Lower lobe of right lung (tissue), 2 donors: ENCODE data around the gene BMF. TPM values are rescaled to one million over a fixed set of nuclear protein-coding genes. Genes with fewer than 3 reads are reported as not detected.

Source experiments
- ATAC-seq, 2 donors: fragments of 200-7000 bp; cut with Tn5 transposase; one replicate each; pipeline ENCODE4 v1.9.1; 2020 to 2022; ENCODE audit warnings: mild to moderate bottlenecking in 2 of 2, moderate library complexity in 2 of 2
- DNase-seq: peaks from one replicate; pipeline ENCODE4 v3.0.0-alpha.2; 2020
- H3K27ac ChIP-seq: fragments of 200-600 bp; one replicate; pipeline ENCODE4 v1.8.0; 2022
- H3K27me3 ChIP-seq: fragments of 200-600 bp; one replicate; pipeline ENCODE4 v1.8.0; 2022; ENCODE audit warnings: low read depth
- H3K36me3 ChIP-seq: fragments of 200-600 bp; one replicate; pipeline ENCODE4 v1.8.0; 2022; ENCODE audit warnings: mild to moderate bottlenecking
- H3K4me1 ChIP-seq: fragments of 200-600 bp; one replicate; pipeline ENCODE4 v1.8.0; 2022
- H3K4me3 ChIP-seq: fragments of 200-600 bp; one replicate; pipeline ENCODE4 v1.8.0; 2022; ENCODE audit warnings: mild to moderate bottlenecking
- H3K9me3 ChIP-seq: fragments of 200-600 bp; one replicate; pipeline ENCODE4 v1.8.0; 2022
- CTCF ChIP-seq: fragments of 200-600 bp; IDR thresholded peaks from one replicate; pipeline ENCODE4 v1.8.0; 2022; ENCODE audit warnings: antibody characterized with exemption, mild to moderate bottlenecking
- intact Hi-C: fragments of 100-400 bp; cut with DNase I; formaldehyde crosslinking; loops from one replicate; pipeline ENCODE4 v1.11.0; 2022
- total RNA-seq: library from RNA; stranded (reverse); fragmentation: NEBNext Ultra II Directional; extraction: Animal tissue kit (Norgen Biotek cat#: 25700); gene quantifications from one replicate; pipeline ENCODE4 v1.2.1, GENCODE V29; 2021
- donor health status: DM: no; HTN: yes; CAD: no; lungs with severe emphysema.

BMF gene
- total RNA-seq, 1 donor from 2014 or later: 17.2 TPM

DNA sequence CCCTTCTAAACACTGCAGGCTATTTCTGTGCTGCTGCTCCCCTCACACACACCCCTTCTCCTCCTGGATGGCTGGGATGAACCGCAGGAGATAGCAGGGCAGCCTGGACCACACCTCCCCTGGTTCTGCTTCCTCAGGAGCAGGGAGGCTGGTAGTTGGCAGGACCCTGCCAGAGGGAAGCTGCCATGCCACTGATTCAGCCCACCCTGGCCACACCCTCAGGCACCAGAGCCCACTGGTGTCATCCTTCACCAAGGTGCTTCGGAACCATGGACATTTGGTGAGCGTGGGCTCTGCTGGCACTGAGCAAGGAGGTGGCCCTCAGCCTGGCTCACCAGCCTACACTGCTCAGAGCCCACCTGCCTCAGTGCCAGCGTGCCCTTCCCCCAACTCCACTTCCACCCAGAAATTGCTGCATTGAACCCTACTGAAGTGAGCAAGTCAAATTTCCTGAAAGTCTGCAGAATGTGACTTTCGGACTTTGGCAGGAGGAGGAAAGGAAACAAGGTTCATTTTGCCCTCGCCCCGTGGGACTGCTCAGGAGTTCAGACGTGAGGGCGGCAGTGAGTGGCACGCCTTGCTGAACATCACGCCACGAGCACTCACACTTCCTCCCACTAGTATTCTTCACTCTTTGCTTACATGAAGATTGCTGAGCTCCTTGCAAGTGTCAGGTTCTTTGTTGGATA, 26.3 kb downstream of the BMF start:
- ATAC-seq (peak; percentile 16 to 50), DNase-seq (no peak)
- Histone ChIP-seq H3K4me3 (peak overlapping the region; percentile 46), H3K9me3 (no peaks in the 10 kb centered on the region), H3K4me1 (peaks cover 28% of the 10 kb centered on the region), H3K36me3 (no peaks in the 10 kb centered on the region), H3K27me3 (no peaks in the 10 kb centered on the region), H3K27ac (peak overlapping the region; percentile 79)
- TF ChIP-seq CTCF: no peak
- intact Hi-C loops: no loop called here

DNA sequence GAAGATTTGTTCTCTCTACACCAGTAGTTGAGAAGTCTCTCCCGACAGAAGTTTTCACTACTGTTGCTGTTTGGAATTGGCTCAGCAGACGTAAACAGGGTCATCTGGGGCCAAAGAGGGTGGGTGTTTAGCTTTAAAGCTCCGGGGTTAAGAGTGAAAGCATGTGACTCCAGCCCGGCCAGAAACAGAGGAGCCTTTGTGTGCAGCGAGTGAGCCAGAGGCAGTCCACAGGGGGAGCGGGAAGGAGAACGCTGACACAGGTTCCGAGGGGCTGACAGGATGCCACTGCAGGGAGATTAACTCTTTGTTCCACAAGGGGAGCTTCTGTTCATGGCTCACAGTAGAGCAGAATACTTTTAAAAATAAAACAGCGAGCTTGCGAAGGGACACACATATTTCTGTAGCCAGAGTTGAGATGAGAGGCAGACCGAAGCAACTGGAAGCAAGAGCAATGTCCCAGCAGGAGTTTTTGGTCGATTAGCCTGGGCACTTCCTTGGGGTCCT, 26.9 kb downstream of the BMF start:
- Histone ChIP-seq H3K27ac (peak overlapping the region; percentile 79), H3K27me3 (no peaks in the 10 kb centered on the region), H3K4me3 (peak overlapping the region; percentile 46), H3K9me3 (no peaks in the 10 kb centered on the region), H3K4me1 (peaks cover 28% of the 10 kb centered on the region), H3K36me3 (no peaks in the 10 kb centered on the region)
- intact Hi-C loops: no loop called here
- peak; percentile 86 to 90 for ATAC-seq
- peak; percentile 65 for DNase-seq
- no peak for TF ChIP-seq CTCF

GRCh38 chr15:40080847-40081246, 27.8 kb downstream of the BMF start:
- no peaks in the 10 kb centered on the region for H3K27me3 ChIP-seq
- H3K36me3 ChIP-seq: no peaks in the 10 kb centered on the region
- peaks cover 28% of the 10 kb centered on the region for H3K4me1 ChIP-seq
- DNase-seq: no peak
- intact Hi-C loops: no loop called here
- no peak for ATAC-seq
- peak overlapping the region; percentile 79 for H3K27ac ChIP-seq
- H3K9me3 ChIP-seq: no peaks in the 10 kb centered on the region
- H3K4me3 ChIP-seq: peak overlapping the region; percentile 46
- no peak for TF ChIP-seq CTCF

DNA sequence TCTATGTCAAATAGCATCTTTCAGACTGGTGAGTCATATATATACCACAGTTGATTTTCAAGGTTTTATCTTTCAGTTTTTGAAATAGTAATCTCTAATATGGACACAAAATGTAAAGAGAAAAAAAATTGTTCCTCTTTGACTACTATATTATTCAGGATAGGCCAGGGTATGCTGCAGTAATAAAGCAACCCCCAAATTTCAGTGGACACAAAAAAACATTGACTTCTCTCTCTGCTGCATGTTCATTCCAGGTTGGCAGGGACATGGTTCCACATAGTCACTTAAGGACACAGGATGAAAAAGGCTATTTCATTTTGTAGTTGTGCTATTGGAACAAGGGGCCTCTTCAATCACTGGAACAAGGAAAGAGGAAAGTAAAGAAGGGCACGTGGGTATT, 28.6 kb downstream of the BMF start:
- no peaks in the 10 kb centered on the region for H3K36me3 ChIP-seq
- peaks cover 35% of the 10 kb centered on the region for H3K4me1 ChIP-seq
- H3K4me3 ChIP-seq: no peak overlapping the region
- DNase-seq (no peak), ATAC-seq (no peak)
- no peak overlapping the region for H3K27ac ChIP-seq
- TF ChIP-seq CTCF: no peak
- H3K27me3 ChIP-seq: no peaks in the 10 kb centered on the region
- no peaks in the 10 kb centered on the region for H3K9me3 ChIP-seq
- intact Hi-C loops: no loop called here

GRCh38 chr15:40079456-40079855, 29.2 kb downstream of the BMF start:
- no peaks in the 10 kb centered on the region for H3K9me3 ChIP-seq
- no peak overlapping the region for H3K27ac ChIP-seq
- H3K36me3 ChIP-seq: no peaks in the 10 kb centered on the region
- ATAC-seq: no peak
- no peak for TF ChIP-seq CTCF
- intact Hi-C loops: no loop called here
- H3K4me3 ChIP-seq: no peak overlapping the region
- DNase-seq: no peak
- peaks cover 40% of the 10 kb centered on the region for H3K4me1 ChIP-seq
- H3K27me3 ChIP-seq: no peaks in the 10 kb centered on the region
